Measurements from ENCODE around the gene CBL.

Gene CBL

GRCh38 chr11:119277660-119278059 is 71.5 kb downstream of the CBL start:
- H3K36me3 ChIP-seq (ENCODE audit: insufficient read depth, low read length), result peaks cover 49% of the 10 kb centered on the region
- no peaks in the 10 kb centered on the region for H3K27me3 ChIP-seq (ENCODE audit: insufficient read depth, low read length)
- no peaks in the 10 kb centered on the region for H3K4me1 ChIP-seq (ENCODE audit: insufficient read depth, low read length)
- no peak overlapping the region for H3K4me3 ChIP-seq (ENCODE audit: low read length)
- no peak overlapping the region for H2AFZ ChIP-seq (ENCODE audit: low read depth, low read length)
- no peaks in the 10 kb centered on the region for H3K9me3 ChIP-seq (ENCODE audit: low read length)

GRCh38 chr11:119282495-119282894 is 76.4 kb downstream of the CBL start:
- H3K36me3 ChIP-seq (ENCODE audit: insufficient read depth, low read length), result peaks cover 50% of the 10 kb centered on the region

DNA sequence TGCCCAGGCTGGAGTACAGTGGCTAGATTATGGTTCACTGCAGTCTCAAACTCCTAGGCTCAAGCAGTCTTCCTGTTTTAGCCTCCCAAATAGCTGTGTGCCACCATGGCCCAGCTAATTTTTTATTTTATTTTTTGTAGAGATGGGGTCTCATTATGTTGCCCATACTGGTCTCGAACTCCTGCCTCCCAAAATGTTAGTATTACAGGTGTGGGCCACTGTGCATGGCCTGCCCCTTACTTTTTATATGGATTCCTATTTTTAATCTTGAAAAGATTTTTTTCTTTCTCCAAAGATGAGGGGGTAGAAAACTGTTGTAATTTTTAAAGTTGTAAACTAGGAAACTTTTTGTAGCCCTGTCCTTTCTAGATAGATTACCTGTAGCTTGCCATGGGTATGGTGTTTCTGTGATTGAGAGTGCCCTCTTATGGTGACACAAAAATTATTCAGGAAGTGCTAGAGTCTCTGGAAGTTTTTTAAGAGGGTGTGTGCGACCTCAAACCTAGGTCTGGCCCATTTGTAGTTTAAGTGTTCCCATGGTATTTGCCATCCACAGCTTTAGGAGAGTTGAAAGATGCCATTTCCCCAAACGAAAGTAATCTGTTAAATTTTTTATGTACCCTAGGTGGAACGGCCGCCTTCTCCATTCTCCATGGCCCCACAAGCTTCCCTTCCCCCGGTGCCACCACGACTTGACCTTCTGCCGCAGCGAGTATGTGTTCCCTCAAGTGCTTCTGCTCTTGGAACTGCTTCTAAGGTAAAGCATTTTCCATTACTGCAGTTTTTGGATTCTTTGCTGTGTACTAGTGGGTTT is 78.4 kb downstream of the CBL start:
- Histone ChIP-seq H3K4me1 (ENCODE audit: insufficient read depth, low read length) (no peaks in the 10 kb centered on the region), H3K4me3 (ENCODE audit: low read length) (no peak overlapping the region), H3K9me3 (ENCODE audit: low read length) (no peaks in the 10 kb centered on the region), H2AFZ (ENCODE audit: low read depth, low read length) (no peak overlapping the region), H3K36me3 (ENCODE audit: insufficient read depth, low read length) (peaks cover 46% of the 10 kb centered on the region), H3K27me3 (ENCODE audit: insufficient read depth, low read length) (no peaks in the 10 kb centered on the region)

More at GRCh38 chr11:119282495-119282894, 76.4 kb downstream of the CBL start:
- Histone ChIP-seq H3K9me3 (ENCODE audit: low read length) (no peaks in the 10 kb centered on the region), H3K4me1 (ENCODE audit: insufficient read depth, low read length) (no peaks in the 10 kb centered on the region), H3K4me3 (ENCODE audit: low read length) (no peak overlapping the region), H2AFZ (ENCODE audit: low read depth, low read length) (no peak overlapping the region), H3K27me3 (ENCODE audit: insufficient read depth, low read length) (no peaks in the 10 kb centered on the region)

GRCh38 chr11:119285431-119285830 is 79.3 kb downstream of the CBL start:
- Histone ChIP-seq H3K27me3 (ENCODE audit: insufficient read depth, low read length) (no peaks in the 10 kb centered on the region), H3K4me1 (ENCODE audit: insufficient read depth, low read length) (no peaks in the 10 kb centered on the region), H3K4me3 (ENCODE audit: low read length) (no peak overlapping the region), H3K9me3 (ENCODE audit: low read length) (peaks cover 3% of the 10 kb centered on the region), H2AFZ (ENCODE audit: low read depth, low read length) (no peak overlapping the region), H3K36me3 (ENCODE audit: insufficient read depth, low read length) (peaks cover 47% of the 10 kb centered on the region)

DNA sequence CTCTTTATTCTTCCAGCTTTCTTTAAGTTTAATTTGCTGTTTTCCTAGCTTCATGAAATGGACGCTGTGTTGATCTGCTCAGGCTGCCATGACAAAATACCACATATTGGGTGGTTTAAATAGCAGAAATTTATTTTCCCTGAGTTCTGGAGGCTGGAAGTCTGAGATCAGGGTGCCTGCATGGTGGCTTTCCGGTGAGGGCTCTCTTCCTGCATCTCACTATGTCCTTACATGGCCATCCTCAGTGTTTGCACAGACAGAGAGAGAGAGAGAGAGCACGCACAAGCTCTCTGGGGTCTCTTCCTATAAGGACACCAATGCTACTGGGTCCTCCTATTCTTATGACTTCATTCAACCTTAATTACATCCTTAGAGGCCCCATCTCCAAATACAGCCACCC is 82.1 kb downstream of the CBL start:
- no peak overlapping the region for H3K4me3 ChIP-seq (ENCODE audit: low read length)
- H2AFZ ChIP-seq (ENCODE audit: low read depth, low read length), result no peak overlapping the region
- peaks cover 8% of the 10 kb centered on the region for H3K9me3 ChIP-seq (ENCODE audit: low read length)
- H3K36me3 ChIP-seq (ENCODE audit: insufficient read depth, low read length), result peaks cover 43% of the 10 kb centered on the region
- H3K27me3 ChIP-seq (ENCODE audit: insufficient read depth, low read length), result no peaks in the 10 kb centered on the region
- H3K4me1 ChIP-seq (ENCODE audit: insufficient read depth, low read length), result no peaks in the 10 kb centered on the region

GRCh38 chr11:119290894-119291497 is 84.9 kb downstream of the CBL start:
- Histone ChIP-seq H3K36me3 (ENCODE audit: insufficient read depth, low read length) (peaks cover 33% of the 10 kb centered on the region), H2AFZ (ENCODE audit: low read depth, low read length) (no peak overlapping the region)

DNA sequence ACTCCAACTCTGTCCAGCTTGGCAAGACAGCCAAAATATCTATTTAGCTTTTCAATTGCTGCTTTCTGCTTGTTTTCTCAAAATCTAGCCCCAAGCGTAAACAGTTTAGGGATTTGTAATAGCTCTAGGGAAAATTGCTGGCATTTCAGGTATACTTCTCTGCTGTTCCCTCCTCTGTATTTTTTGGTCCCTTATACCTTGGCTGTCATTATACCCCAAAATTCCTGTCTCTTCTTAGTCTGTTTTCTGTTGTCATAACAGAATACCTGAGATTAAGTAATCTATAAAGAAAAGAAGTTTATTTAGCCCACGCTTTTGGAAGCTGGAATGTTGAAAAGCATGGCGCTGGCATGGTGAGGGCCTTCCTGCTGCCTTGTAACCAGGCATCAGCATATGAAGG is 87.3 kb downstream of the CBL start:
- no peaks in the 10 kb centered on the region for H3K4me1 ChIP-seq (ENCODE audit: insufficient read depth, low read length)
- peaks cover 32% of the 10 kb centered on the region for H3K36me3 ChIP-seq (ENCODE audit: insufficient read depth, low read length)
- H2AFZ ChIP-seq (ENCODE audit: low read depth, low read length), result no peak overlapping the region
- peaks cover 8% of the 10 kb centered on the region for H3K9me3 ChIP-seq (ENCODE audit: low read length)
- H3K4me3 ChIP-seq (ENCODE audit: low read length), result no peak overlapping the region
- no peaks in the 10 kb centered on the region for H3K27me3 ChIP-seq (ENCODE audit: insufficient read depth, low read length)

More at GRCh38 chr11:119290894-119291497, 84.9 kb downstream of the CBL start:
- Histone ChIP-seq H3K4me1 (ENCODE audit: insufficient read depth, low read length) (no peaks in the 10 kb centered on the region), H3K4me3 (ENCODE audit: low read length) (no peak overlapping the region), H3K9me3 (ENCODE audit: low read length) (peaks cover 8% of the 10 kb centered on the region), H3K27me3 (ENCODE audit: insufficient read depth, low read length) (no peaks in the 10 kb centered on the region)

GRCh38 chr11:119295178-119295577 is 89.0 kb downstream of the CBL start:
- no peak overlapping the region for H3K4me3 ChIP-seq (ENCODE audit: low read length)
- H3K9me3 ChIP-seq (ENCODE audit: low read length), result peaks cover 5% of the 10 kb centered on the region
- peaks cover 39% of the 10 kb centered on the region for H3K36me3 ChIP-seq (ENCODE audit: insufficient read depth, low read length)
- H3K27me3 ChIP-seq (ENCODE audit: insufficient read depth, low read length), result no peaks in the 10 kb centered on the region
- H3K4me1 ChIP-seq (ENCODE audit: insufficient read depth, low read length), result no peaks in the 10 kb centered on the region
- no peak overlapping the region for H2AFZ ChIP-seq (ENCODE audit: low read depth, low read length)

DNA sequence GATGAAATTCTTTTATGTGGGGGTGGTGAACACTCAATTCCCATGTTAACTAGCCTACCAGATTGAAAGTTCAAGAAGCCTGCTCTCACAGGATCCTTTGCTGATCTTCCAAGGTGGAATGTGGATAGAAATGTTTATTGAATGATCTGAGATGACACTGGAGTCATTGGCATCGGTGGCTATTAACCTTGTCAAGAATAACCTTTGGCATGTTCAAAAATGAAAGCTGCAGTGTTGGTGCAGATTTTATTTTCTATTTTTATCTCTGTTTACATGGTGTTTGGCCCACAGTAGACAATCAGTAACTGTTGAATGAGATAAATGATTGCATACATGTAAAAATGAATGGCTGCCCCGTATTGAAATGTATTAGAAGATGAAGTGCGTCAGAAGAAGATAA is 91.8 kb downstream of the CBL start:
- Histone ChIP-seq H3K4me1 (ENCODE audit: insufficient read depth, low read length) (no peaks in the 10 kb centered on the region), H3K36me3 (ENCODE audit: insufficient read depth, low read length) (peaks cover 62% of the 10 kb centered on the region), H2AFZ (ENCODE audit: low read depth, low read length) (no peak overlapping the region), H3K4me3 (ENCODE audit: low read length) (no peak overlapping the region), H3K9me3 (ENCODE audit: low read length) (no peaks in the 10 kb centered on the region), H3K27me3 (ENCODE audit: insufficient read depth, low read length) (no peaks in the 10 kb centered on the region)

DNA sequence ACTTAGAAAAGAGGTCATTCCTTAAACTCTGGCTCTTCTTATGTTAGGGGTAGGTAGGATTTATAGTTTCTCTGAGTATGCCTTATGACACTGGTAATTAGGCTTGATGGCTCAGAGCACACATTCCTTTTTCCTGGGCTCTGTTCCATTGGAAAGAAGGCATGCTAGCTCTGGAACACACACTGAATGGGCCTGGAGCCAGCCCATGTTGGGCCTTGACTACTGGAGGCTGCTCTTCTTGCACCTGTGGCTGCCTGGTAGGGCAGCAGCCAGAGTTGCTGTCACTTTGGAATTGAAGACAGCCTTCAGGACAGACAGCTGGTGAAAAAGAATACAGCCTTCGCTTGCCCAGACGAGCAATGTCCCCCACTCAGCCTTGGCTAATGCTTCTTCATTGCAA is 92.6 kb downstream of the CBL start:
- no peaks in the 10 kb centered on the region for H3K27me3 ChIP-seq (ENCODE audit: insufficient read depth, low read length)
- peaks cover 69% of the 10 kb centered on the region for H3K36me3 ChIP-seq (ENCODE audit: insufficient read depth, low read length)
- no peak overlapping the region for H2AFZ ChIP-seq (ENCODE audit: low read depth, low read length)
- no peaks in the 10 kb centered on the region for H3K4me1 ChIP-seq (ENCODE audit: insufficient read depth, low read length)
- H3K4me3 ChIP-seq (ENCODE audit: low read length), result no peak overlapping the region
- H3K9me3 ChIP-seq (ENCODE audit: low read length), result no peaks in the 10 kb centered on the region

DNA sequence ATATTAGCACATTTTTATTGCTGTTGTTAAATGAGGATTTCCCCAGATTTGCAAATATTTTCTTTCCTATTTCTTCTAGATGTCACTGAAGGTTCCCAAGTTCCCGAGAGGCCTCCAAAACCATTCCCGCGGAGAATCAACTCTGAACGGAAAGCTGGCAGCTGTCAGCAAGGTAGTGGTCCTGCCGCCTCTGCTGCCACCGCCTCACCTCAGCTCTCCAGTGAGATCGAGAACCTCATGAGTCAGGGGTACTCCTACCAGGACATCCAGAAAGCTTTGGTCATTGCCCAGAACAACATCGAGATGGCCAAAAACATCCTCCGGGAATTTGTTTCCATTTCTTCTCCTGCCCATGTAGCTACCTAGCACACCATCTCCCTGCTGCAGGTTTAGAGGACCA is 93.3 kb downstream of the CBL start:
- no peak overlapping the region for H2AFZ ChIP-seq (ENCODE audit: low read depth, low read length)
- no peaks in the 10 kb centered on the region for H3K4me1 ChIP-seq (ENCODE audit: insufficient read depth, low read length)
- no peaks in the 10 kb centered on the region for H3K27me3 ChIP-seq (ENCODE audit: insufficient read depth, low read length)
- H3K36me3 ChIP-seq (ENCODE audit: insufficient read depth, low read length), result peaks cover 75% of the 10 kb centered on the region
- H3K9me3 ChIP-seq (ENCODE audit: low read length), result no peaks in the 10 kb centered on the region
- H3K4me3 ChIP-seq (ENCODE audit: low read length), result no peak overlapping the region

DNA sequence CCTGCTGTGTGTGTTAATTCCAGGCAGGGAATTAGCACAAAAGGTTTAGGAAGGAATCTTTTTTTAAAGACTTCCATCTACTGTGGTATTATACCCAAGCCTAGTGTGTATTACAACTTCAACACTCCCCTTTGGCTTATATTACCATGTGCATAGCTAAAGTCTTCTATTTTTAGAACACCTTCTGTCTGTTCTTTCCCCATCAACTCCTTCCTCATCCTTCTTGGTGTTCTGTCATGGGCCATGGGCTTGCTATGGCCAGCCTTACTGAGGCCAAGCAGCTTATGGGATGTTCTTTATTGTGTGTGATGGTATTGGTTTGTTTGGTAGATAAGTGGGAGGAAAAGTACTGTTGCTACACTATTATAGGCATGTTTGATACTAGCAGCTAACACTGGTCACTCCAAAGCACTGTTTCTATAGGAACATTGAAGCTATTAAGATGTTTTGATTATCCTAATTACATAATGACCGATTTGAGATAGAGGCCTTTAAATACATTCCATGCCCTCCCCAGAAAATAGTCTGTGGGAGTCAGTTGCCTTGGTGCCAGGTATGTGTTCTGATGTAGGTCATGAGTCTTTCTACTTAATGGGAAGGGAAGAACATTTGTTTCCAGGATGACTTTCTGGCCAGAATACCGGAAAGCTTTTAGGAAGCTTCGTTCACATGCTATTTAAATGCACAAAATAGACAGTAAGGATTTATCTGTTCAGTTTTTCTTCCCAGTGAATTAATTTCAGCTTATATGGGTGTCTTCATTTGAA is 94.2 kb downstream of the CBL start:
- Histone ChIP-seq H3K9me3 (ENCODE audit: low read length) (no peaks in the 10 kb centered on the region), H3K36me3 (ENCODE audit: insufficient read depth, low read length) (peaks cover 78% of the 10 kb centered on the region), H3K4me1 (ENCODE audit: insufficient read depth, low read length) (no peaks in the 10 kb centered on the region), H3K27me3 (ENCODE audit: insufficient read depth, low read length) (no peaks in the 10 kb centered on the region), H3K4me3 (ENCODE audit: low read length) (no peak overlapping the region), H2AFZ (ENCODE audit: low read depth, low read length) (no peak overlapping the region)

- no peaks in the 10 kb centered on the region for H3K9me3 ChIP-seq (ENCODE audit: low read length)
- H3K4me3 ChIP-seq (ENCODE audit: low read length), result no peak overlapping the region
- H2AFZ ChIP-seq (ENCODE audit: low read depth, low read length), result no peak overlapping the region
- H3K36me3 ChIP-seq (ENCODE audit: insufficient read depth, low read length), result peaks cover 65% of the 10 kb centered on the region
- peaks cover 6% of the 10 kb centered on the region for H3K4me1 ChIP-seq (ENCODE audit: insufficient read depth, low read length)
- no peaks in the 10 kb centered on the region for H3K27me3 ChIP-seq (ENCODE audit: insufficient read depth, low read length)
Measured at GRCh38 chr11:119303227-119303718, 97.1 kb downstream of the CBL start.
